ENCODE data around the gene ZNF688.
"Not testable (repeated sequence)": the region's sequence is repeated elsewhere in the genome, so short reads cannot be mapped to it uniquely, and the experiment has no call there.

Gene ZNF688

GRCh38 chr16:30592871-30593270 is 21.4 kb upstream of the ZNF688 start:
- TF ChIP-seq CTCF (IDR thresholded peaks at IDR 0.05; ENCODE audit: low read depth, low read length, missing control alignments) = no peak
- in situ Hi-C loops (cut with HindIII; ENCODE audit: low pct_ligation_motif_present, low sequenced_read_pairs) = no loop called here
- no peak overlapping the region for H3K27ac ChIP-seq
- H3K4me3 ChIP-seq (ENCODE audit: low read depth, low read length) = no peak overlapping the region
- no peaks in the 10 kb centered on the region for H3K36me3 ChIP-seq (replicated peaks)
- H3K27me3 ChIP-seq (replicated peaks) = no peaks in the 10 kb centered on the region
- DNase-seq = no peak

- in situ Hi-C loops (cut with HindIII; ENCODE audit: low pct_ligation_motif_present, low sequenced_read_pairs); H3K4me3 ChIP-seq (ENCODE audit: low read depth, low read length); H3K36me3 ChIP-seq (replicated peaks); H3K27me3 ChIP-seq (replicated peaks); DNase-seq; H3K27ac ChIP-seq: not testable (repeated sequence)
Measured at GRCh38 chr16:30590869-30591268, 19.4 kb upstream of the ZNF688 start.

GRCh38 chr16:30589582-30589981 is 18.1 kb upstream of the ZNF688 start:
- H3K27ac ChIP-seq; DNase-seq; H3K36me3 ChIP-seq (replicated peaks); in situ Hi-C loops (cut with HindIII; ENCODE audit: low pct_ligation_motif_present, low sequenced_read_pairs); H3K27me3 ChIP-seq (replicated peaks); H3K4me3 ChIP-seq (ENCODE audit: low read depth, low read length): not testable (repeated sequence)

- Histone ChIP-seq H3K4me3 (ENCODE audit: low read depth, low read length) (no peak overlapping the region), H3K36me3 (replicated peaks) (no peaks in the 10 kb centered on the region), H3K27ac (no peak overlapping the region), H3K27me3 (replicated peaks) (no peaks in the 10 kb centered on the region)
- no peak for DNase-seq
- no peak for TF ChIP-seq CTCF (IDR thresholded peaks at IDR 0.05; ENCODE audit: low read depth, low read length, missing control alignments)
- in situ Hi-C loops (cut with HindIII; ENCODE audit: low pct_ligation_motif_present, low sequenced_read_pairs) = no loop called here
Measured at GRCh38 chr16:30588651-30589050, 17.1 kb upstream of the ZNF688 start.

GRCh38 chr16:30585400-30586191 is 14.1 kb upstream of the ZNF688 start, which contains the start of gene ZNF785:
Gene ZNF785, minus strand, starts transcription at chr16:30585697. Its CDS starts 86 bp downstream, at chr16:30585611.
- peak within 1 kb of the TSS; percentile 67 for H3K27ac ChIP-seq
- in situ Hi-C loops (cut with HindIII; ENCODE audit: low pct_ligation_motif_present, low sequenced_read_pairs) = no loop called here
- DNase-seq = peak; percentile 98
- H3K4me3 ChIP-seq (ENCODE audit: low read depth, low read length) = peak within 1 kb of the TSS; percentile 84
- H3K27me3 ChIP-seq (replicated peaks) = no peaks in the 10 kb centered on the region
- TF ChIP-seq CTCF (IDR thresholded peaks at IDR 0.05; ENCODE audit: low read depth, low read length, missing control alignments) = peak; percentile 8
- H3K36me3 ChIP-seq (replicated peaks) = peaks cover 16% of the 10 kb centered on the region

- no peaks in the 10 kb centered on the region for H3K27me3 ChIP-seq (replicated peaks)
- peak overlapping the region; percentile 67 for H3K27ac ChIP-seq
- H3K36me3 ChIP-seq (replicated peaks) = peaks cover 16% of the 10 kb centered on the region
- no peak for TF ChIP-seq CTCF (IDR thresholded peaks at IDR 0.05; ENCODE audit: low read depth, low read length, missing control alignments)
- DNase-seq = peak; percentile 3
- in situ Hi-C loops (cut with HindIII; ENCODE audit: low pct_ligation_motif_present, low sequenced_read_pairs) = no loop called here
- H3K4me3 ChIP-seq (ENCODE audit: low read depth, low read length) = peak overlapping the region; percentile 84
Measured at GRCh38 chr16:30585022-30585399, 13.5 kb upstream of the ZNF688 start.

All from brain microvascular endothelial cell (primary cell).